ENCODE measurements around the gene CCDC61. TPM values are rescaled to one million over a fixed set of nuclear protein-coding genes. Genes with fewer than 3 reads are reported as not detected.

CCDC61 gene
- total and polyA plus RNA-seq, 2 of the 8 experiments (the other 6 are each of a cell fraction or from before 2014, with no cell fraction given): 7.8 to 17.4 TPM

GRCh38 chr19:45972081-45972946 is 23.0 kb upstream of the CCDC61 start:
- no peaks in the 10 kb centered on the region for H3K79me2 ChIP-seq (ENCODE audit: control insufficient read depth in 1 of 2, insufficient read depth in 2 of 2, low read length in 2 of 2)
- H3K4me1 ChIP-seq (replicated peaks in 1 of 4; ENCODE audit: control insufficient read depth in 3 of 4, insufficient read depth in 4 of 4, low read length in 3 of 4): peaks cover 2 to 12% (median 7%) of the 10 kb centered on the region in 4 experiments; a peak in 5 of 7 replicates
- no peak overlapping the region for H3K14ac ChIP-seq (ENCODE audit: insufficient read length)
- H2BK12ac ChIP-seq (ENCODE audit: low read depth, low read length): peak overlapping the region; percentile 90; the same call in 1 of the 2 replicates
- FAIRE-seq (no peak), DNase-seq (ENCODE audit: low read depth in 1 of 2, low spot score in 2 of 2) (peak in 1 of 2 experiments; percentile 56)
- H3K23ac ChIP-seq (ENCODE audit: insufficient read length): no peak overlapping the region
- CTCF ChIA-PET (ENCODE audit: partially characterized antibody): no interaction called here
- no peak overlapping the region for H3K4ac ChIP-seq (replicated peaks; ENCODE audit: insufficient read length, low read depth, low read length)
- peaks cover 0 to 5% (median 2%) of the 10 kb centered on the region in 4 experiments; a peak in 3 of 7 replicates for H3K27me3 ChIP-seq (replicated peaks in 1 of 4; ENCODE audit: control insufficient read depth in 3 of 4, extremely low read depth in 1 of 4, insufficient read depth in 3 of 4, low read length in 3 of 4)
- H2BK20ac ChIP-seq (ENCODE audit: low read length): no peak overlapping the region
- peaks cover 8% of the 10 kb centered on the region; the same call in 1 of the 2 replicates for H3K23me2 ChIP-seq (ENCODE audit: low read depth, low read length)
- WGBS, 2 experiments (ENCODE audit: extremely low coverage in 1 of 2, insufficient coverage in 1 of 2, insufficient read length in 1 of 2, insufficient replicate concordance in 2 of 2, low coverage in 1 of 2, low lambda C conversion rate in 2 of 2, missing lambda C conversion rate in 1 of 2): 59% methylated on average over 18 of the region's 18 CpGs; no CpG with 5 or more reads in 1 of the 2 experiments
- H2AK5ac ChIP-seq (ENCODE audit: low read depth, low read length): peak overlapping the region; percentile 56
- H3K9ac ChIP-seq (replicated peaks in 1 of 4; ENCODE audit: extremely low read depth in 1 of 4, low read depth in 3 of 4, low read length in 3 of 4): no peak overlapping the region; a peak in 1 of 7 replicates
- H3K56ac ChIP-seq (replicated peaks; ENCODE audit: insufficient read length, low read depth, low read length): no peak overlapping the region
- H2AFZ ChIP-seq (ENCODE audit: low read length): no peak overlapping the region
- peak overlapping the region; percentile 18; the same call in 1 of the 2 replicates for H2BK5ac ChIP-seq (ENCODE audit: low read depth, low read length)
- H3K27ac ChIP-seq (ENCODE audit: low read depth, low read length): no peak overlapping the region
- H2BK15ac ChIP-seq (ENCODE audit: low read length): peak overlapping the region; percentile 61; the same call in 1 of the 2 replicates
- peaks cover 5% of the 10 kb centered on the region; the same call in 1 of the 2 replicates for H3K79me1 ChIP-seq (ENCODE audit: low read depth, low read length)
- peak overlapping the region; percentile 47 to 66 (median 50) for H3K4me3 ChIP-seq (ENCODE audit: extremely low read depth in 1 of 4, insufficient read depth in 2 of 4, low read depth in 3 of 4, low read length in 4 of 4)
- H4K91ac ChIP-seq (replicated peaks; ENCODE audit: insufficient read length, low read length): no peak overlapping the region
- H3K18ac ChIP-seq (ENCODE audit: extremely low read depth, low read length): no peak overlapping the region; the same call in 1 of the 2 replicates
- H4K5ac ChIP-seq (ENCODE audit: insufficient read length, low read depth, low read length): no peak overlapping the region
- no peak for TF ChIP-seq SIN3A (conservative IDR thresholded peaks at IDR 0.05 in 1 of 2, IDR thresholded peaks at IDR 0.05 in 1 of 2; ENCODE audit: low read depth in 1 of 2, low read length in 2 of 2)
- no peak for TF ChIP-seq ZNF274 (IDR thresholded peaks at IDR 0.05; ENCODE audit: borderline replicate concordance, extremely low read depth, low read length)
- no peak for TF ChIP-seq SP4 (IDR thresholded peaks at IDR 0.05; ENCODE audit: low read length)
- TF ChIP-seq MAFK (IDR thresholded peaks at IDR 0.05; ENCODE audit: low read depth, low read length): no peak
- TF ChIP-seq CREB1 (IDR thresholded peaks at IDR 0.05): no peak
- TF ChIP-seq, protein P1, sequence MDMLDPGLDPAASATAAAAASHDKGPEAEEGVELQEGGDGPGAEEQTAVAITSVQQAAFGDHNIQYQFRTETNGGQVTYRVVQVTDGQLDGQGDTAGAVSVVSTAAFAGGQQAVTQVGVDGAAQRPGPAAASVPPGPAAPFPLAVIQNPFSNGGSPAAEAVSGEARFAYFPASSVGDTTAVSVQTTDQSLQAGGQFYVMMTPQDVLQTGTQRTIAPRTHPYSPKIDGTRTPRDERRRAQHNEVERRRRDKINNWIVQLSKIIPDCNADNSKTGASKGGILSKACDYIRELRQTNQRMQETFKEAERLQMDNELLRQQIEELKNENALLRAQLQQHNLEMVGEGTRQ (IDR thresholded peaks at IDR 0.05; ENCODE audit: low read length): no peak
- TF ChIP-seq SIRT6 (IDR thresholded peaks at IDR 0.05; ENCODE audit: low read length): no peak
- no peak overlapping the region for H2BK120ac ChIP-seq (replicated peaks; ENCODE audit: low read depth, low read length)
- no peak overlapping the region for H4K8ac ChIP-seq (ENCODE audit: extremely low read depth, insufficient read depth, low read length)
- peaks cover 0 to 3% (median 0%) of the 10 kb centered on the region in 4 experiments; a peak in 1 of 8 replicates for H3K36me3 ChIP-seq (ENCODE audit: control insufficient read depth in 2 of 4, insufficient read depth in 4 of 4, low read length in 3 of 4)
- peak overlapping the region; percentile 64 to 79 for H3K4me2 ChIP-seq (ENCODE audit: insufficient read depth in 1 of 2, low read depth in 2 of 2, low read length in 2 of 2)
- no peaks in the 10 kb centered on the region for H3K9me3 ChIP-seq (ENCODE audit: insufficient read depth in 2 of 2, low read depth in 1 of 2, low read length in 1 of 2)
- H4K20me1 ChIP-seq (replicated peaks in 1 of 2; ENCODE audit: control insufficient read depth in 1 of 2, insufficient read depth in 2 of 2, low read length in 2 of 2): peaks cover 10 to 12% of the 10 kb centered on the region in 2 experiments
- POLR2A ChIA-PET (ENCODE audit: partially characterized antibody): interaction anchor here (0.8 to 0.9 kb wide), 2 partner anchors 9 kb away, joined by 3 to 4 read pairs; no protein-coding TSS in a partner anchor

Data from H1 (cell line).